Measurements from ENCODE around the gene TBC1D1. TPM values are rescaled to one million over a fixed set of nuclear protein-coding genes. Genes with fewer than 3 reads are reported as not detected.

TBC1D1 gene
- polyA plus RNA-seq, 1 donor from 2014 or later = 23.2 TPM

DNA sequence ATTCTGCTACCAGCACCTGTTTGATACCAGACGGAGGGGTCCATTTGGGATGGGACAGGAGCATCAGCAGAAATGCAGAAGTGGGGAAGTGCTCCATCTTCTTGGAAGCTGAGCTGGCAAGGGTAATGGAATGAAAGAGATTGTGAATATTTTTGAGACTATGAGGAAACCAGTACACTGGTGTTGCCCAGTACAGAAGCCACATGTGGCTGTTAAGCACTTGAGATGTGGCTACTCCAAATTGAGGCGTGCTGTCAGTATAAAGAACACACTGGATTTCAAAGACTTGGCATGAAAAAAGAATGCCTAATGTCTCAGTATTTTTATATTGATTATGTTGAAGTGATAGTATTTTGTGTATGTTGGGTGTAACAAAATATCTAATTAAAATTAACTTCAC, 222.7 kb downstream of the TBC1D1 start:
- Histone ChIP-seq H3K36me3 (ENCODE audit: insufficient read depth, low read length) (no peaks in the 10 kb centered on the region), H3K4me2 (ENCODE audit: low read length) (no peak overlapping the region), H3K79me2 (replicated peaks; ENCODE audit: insufficient read depth, low read length) (no peaks in the 10 kb centered on the region), H3K27me3 (ENCODE audit: insufficient read depth, low read depth, low read length) (no peaks in the 10 kb centered on the region), H3K4me3 (ENCODE audit: low read length) (no peak overlapping the region), H3K27ac (ENCODE audit: low read length) (no peak overlapping the region), H4K20me1 (ENCODE audit: insufficient read depth) (no peaks in the 10 kb centered on the region), H3K9ac (ENCODE audit: low read length) (no peak overlapping the region), H2AFZ (ENCODE audit: low read depth, low read length) (no peak overlapping the region), H3K9me3 (ENCODE audit: low read length) (no peaks in the 10 kb centered on the region), H3F3A (ENCODE audit: insufficient read depth, low read length, poor library complexity, severe bottlenecking) (no peaks in the 10 kb centered on the region), H3K9me2 (ENCODE audit: insufficient read depth, low read length) (no peaks in the 10 kb centered on the region)
- no peak for TF ChIP-seq EP300 (conservative IDR thresholded peaks at IDR 0.05; ENCODE audit: poor library complexity, severe bottlenecking)
- TF ChIP-seq SMC3 (conservative IDR thresholded peaks at IDR 0.05; ENCODE audit: poor library complexity) = no peak
- no peak for TF ChIP-seq POLR2AphosphoS5 (IDR thresholded peaks at IDR 0.05)

DNA sequence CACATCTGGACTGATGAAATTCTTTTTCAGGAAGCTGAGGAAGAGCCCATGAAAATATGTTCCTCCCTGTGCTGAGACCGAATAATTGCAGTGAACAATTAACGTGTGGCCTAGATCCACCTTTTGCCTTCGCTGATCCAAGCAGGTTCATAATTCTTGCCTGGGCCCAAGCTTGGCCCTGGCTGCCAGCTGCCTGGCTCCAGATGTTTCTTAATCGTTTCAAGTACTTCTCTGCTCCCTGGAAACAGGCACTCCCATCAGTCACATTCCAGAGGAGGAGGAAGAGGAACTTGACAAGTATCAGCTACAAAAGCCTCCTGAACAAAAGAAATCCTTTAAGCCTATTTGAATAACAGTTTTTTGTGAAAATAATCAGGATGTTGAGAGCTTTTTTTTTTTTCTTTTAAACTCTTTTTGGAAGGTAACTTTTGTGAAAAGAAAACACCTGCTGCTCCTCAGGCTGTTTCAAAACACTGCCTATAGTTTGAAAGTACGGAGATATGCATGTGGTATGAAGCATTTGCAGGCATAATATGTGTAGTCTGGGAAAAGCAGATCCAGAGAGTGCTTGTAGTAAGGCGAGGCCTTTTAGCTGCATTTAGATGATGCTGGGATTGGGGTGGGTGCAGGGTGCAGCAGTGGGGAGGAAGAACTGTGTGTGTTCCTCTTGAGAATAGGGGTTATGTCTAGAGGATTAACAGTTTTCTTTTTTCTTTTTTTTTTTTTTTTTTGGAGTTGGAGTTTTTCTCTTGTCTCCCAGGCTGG, 223.7 kb downstream of the TBC1D1 start:
- H3K27ac ChIP-seq (ENCODE audit: low read length) = no peak overlapping the region
- no peak overlapping the region for H3K9ac ChIP-seq (ENCODE audit: low read length)
- H3K9me3 ChIP-seq (ENCODE audit: low read length) = no peaks in the 10 kb centered on the region
- no peaks in the 10 kb centered on the region for H3K9me2 ChIP-seq (ENCODE audit: insufficient read depth, low read length)
- no peak overlapping the region for H2AFZ ChIP-seq (ENCODE audit: low read depth, low read length)
- no peaks in the 10 kb centered on the region for H3K36me3 ChIP-seq (ENCODE audit: insufficient read depth, low read length)
- H3F3A ChIP-seq (ENCODE audit: insufficient read depth, low read length, poor library complexity, severe bottlenecking) = no peaks in the 10 kb centered on the region
- no peaks in the 10 kb centered on the region for H3K79me2 ChIP-seq (replicated peaks; ENCODE audit: insufficient read depth, low read length)
- H3K27me3 ChIP-seq (ENCODE audit: insufficient read depth, low read depth, low read length) = no peaks in the 10 kb centered on the region
- no peak overlapping the region for H3K4me2 ChIP-seq (ENCODE audit: low read length)
- H4K20me1 ChIP-seq (ENCODE audit: insufficient read depth) = no peaks in the 10 kb centered on the region
- TF ChIP-seq RAD21 (conservative IDR thresholded peaks at IDR 0.05) (no peak), POLR2AphosphoS5 (IDR thresholded peaks at IDR 0.05) (no peak), TAF1 (IDR thresholded peaks at IDR 0.05; ENCODE audit: low read depth) (no peak), EP300 (conservative IDR thresholded peaks at IDR 0.05; ENCODE audit: poor library complexity, severe bottlenecking) (no peak), EZH2 (IDR thresholded peaks at IDR 0.05; ENCODE audit: borderline replicate concordance, insufficient read depth, low read length, poor library complexity, severe bottlenecking) (no peak), MXI1 (conservative IDR thresholded peaks at IDR 0.05; ENCODE audit: poor library complexity, severe bottlenecking) (no peak), SMC3 (conservative IDR thresholded peaks at IDR 0.05; ENCODE audit: poor library complexity) (no peak)
- TF ChIP-seq, protein P1, sequence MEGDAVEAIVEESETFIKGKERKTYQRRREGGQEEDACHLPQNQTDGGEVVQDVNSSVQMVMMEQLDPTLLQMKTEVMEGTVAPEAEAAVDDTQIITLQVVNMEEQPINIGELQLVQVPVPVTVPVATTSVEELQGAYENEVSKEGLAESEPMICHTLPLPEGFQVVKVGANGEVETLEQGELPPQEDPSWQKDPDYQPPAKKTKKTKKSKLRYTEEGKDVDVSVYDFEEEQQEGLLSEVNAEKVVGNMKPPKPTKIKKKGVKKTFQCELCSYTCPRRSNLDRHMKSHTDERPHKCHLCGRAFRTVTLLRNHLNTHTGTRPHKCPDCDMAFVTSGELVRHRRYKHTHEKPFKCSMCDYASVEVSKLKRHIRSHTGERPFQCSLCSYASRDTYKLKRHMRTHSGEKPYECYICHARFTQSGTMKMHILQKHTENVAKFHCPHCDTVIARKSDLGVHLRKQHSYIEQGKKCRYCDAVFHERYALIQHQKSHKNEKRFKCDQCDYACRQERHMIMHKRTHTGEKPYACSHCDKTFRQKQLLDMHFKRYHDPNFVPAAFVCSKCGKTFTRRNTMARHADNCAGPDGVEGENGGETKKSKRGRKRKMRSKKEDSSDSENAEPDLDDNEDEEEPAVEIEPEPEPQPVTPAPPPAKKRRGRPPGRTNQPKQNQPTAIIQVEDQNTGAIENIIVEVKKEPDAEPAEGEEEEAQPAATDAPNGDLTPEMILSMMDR (IDR thresholded peaks at IDR 0.05; ENCODE audit: poor library complexity, severe bottlenecking) = no peak
- TF ChIP-seq, protein P2, sequence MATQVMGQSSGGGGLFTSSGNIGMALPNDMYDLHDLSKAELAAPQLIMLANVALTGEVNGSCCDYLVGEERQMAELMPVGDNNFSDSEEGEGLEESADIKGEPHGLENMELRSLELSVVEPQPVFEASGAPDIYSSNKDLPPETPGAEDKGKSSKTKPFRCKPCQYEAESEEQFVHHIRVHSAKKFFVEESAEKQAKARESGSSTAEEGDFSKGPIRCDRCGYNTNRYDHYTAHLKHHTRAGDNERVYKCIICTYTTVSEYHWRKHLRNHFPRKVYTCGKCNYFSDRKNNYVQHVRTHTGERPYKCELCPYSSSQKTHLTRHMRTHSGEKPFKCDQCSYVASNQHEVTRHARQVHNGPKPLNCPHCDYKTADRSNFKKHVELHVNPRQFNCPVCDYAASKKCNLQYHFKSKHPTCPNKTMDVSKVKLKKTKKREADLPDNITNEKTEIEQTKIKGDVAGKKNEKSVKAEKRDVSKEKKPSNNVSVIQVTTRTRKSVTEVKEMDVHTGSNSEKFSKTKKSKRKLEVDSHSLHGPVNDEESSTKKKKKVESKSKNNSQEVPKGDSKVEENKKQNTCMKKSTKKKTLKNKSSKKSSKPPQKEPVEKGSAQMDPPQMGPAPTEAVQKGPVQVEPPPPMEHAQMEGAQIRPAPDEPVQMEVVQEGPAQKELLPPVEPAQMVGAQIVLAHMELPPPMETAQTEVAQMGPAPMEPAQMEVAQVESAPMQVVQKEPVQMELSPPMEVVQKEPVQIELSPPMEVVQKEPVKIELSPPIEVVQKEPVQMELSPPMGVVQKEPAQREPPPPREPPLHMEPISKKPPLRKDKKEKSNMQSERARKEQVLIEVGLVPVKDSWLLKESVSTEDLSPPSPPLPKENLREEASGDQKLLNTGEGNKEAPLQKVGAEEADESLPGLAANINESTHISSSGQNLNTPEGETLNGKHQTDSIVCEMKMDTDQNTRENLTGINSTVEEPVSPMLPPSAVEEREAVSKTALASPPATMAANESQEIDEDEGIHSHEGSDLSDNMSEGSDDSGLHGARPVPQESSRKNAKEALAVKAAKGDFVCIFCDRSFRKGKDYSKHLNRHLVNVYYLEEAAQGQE (IDR thresholded peaks at IDR 0.05; ENCODE audit: borderline replicate concordance) = no peak
- H3K4me3 ChIP-seq (ENCODE audit: low read length) = no peak overlapping the region

Measured in neural cell (in vitro differentiated cells).